HUES64 (cell line): ENCODE data around the gene PNISR.
A peak's percentile ranks its signal among the peaks of the same experiment; 100 is the strongest.

ENCODE experiments used
- H3K27ac ChIP-seq: 2 replicates; pipeline ENCODE4 v1.7.0; 2013; ENCODE audit warnings: low read depth, low read length, inconsistent platforms
- H3K27me3 ChIP-seq: 2 replicates; pipeline ENCODE4 v1.6.1; 2013; ENCODE audit warnings: mild to moderate bottlenecking, low read length; ENCODE audit not compliant: insufficient read depth
- H3K36me3 ChIP-seq: 2 replicates; pipeline ENCODE4 v1.6.1; 2013; ENCODE audit warnings: mild to moderate bottlenecking, low read length; ENCODE audit not compliant: insufficient read depth
- H3K4me1 ChIP-seq: 2 replicates; pipeline ENCODE4 v1.6.1; 2013; ENCODE audit warnings: mild to moderate bottlenecking, low read length, moderate library complexity; ENCODE audit not compliant: insufficient read depth
- H3K4me3 ChIP-seq: 2 replicates; pipeline ENCODE4 v1.5.1; 2013; ENCODE audit warnings: mild to moderate bottlenecking, low read length, moderate library complexity
- H3K9ac ChIP-seq: 2 replicates; pipeline ENCODE4 v1.6.1; 2013; ENCODE audit warnings: mild to moderate bottlenecking, low read depth, low read length
- H3K9me3 ChIP-seq: 2 replicates; pipeline ENCODE4 v1.6.1; 2013; ENCODE audit warnings: low read depth, low read length; ENCODE audit not compliant: insufficient read depth
- WGBS: fragments of 150-250, 120-280 bp; methylation state at CpG from one replicate; pipeline ENCODE4 v1.1.7; 2013; ENCODE audit warnings: missing lambda C conversion rate; 5-methylcytosine and 5-hydroxymethylcytosine counted together

PNISR gene

GRCh38 chr6:99426451-99426757, 1.3 kb upstream of the PNISR start:
- WGBS, result 32% methylated on average over 4 of the region's 4 CpGs
- peaks cover 31% of the 10 kb centered on the region for H3K4me1 ChIP-seq
- peak overlapping the region; percentile 87 for H3K4me3 ChIP-seq
- H3K9ac ChIP-seq, result peak overlapping the region; percentile 98
- H3K27ac ChIP-seq, result peak overlapping the region; percentile 96
- H3K27me3 ChIP-seq, result no peaks in the 10 kb centered on the region
- peaks cover 32% of the 10 kb centered on the region for H3K36me3 ChIP-seq
- no peaks in the 10 kb centered on the region for H3K9me3 ChIP-seq

- Histone ChIP-seq H3K36me3 (peaks cover 29% of the 10 kb centered on the region), H3K9ac (peak overlapping the region; percentile 98), H3K9me3 (no peaks in the 10 kb centered on the region), H3K27ac (peak overlapping the region; percentile 96), H3K27me3 (no peaks in the 10 kb centered on the region), H3K4me3 (peak overlapping the region; percentile 87), H3K4me1 (peaks cover 31% of the 10 kb centered on the region)
- 2% methylated on average over 29 of the region's 29 CpGs for WGBS
Observed at GRCh38 chr6:99425647-99426450, 741 bp upstream of the PNISR start.

GRCh38 chr6:99424022-99424421, 1.1 kb downstream of the PNISR start:
- 74% methylated on average over 2 of the region's 5 CpGs for WGBS
- Histone ChIP-seq H3K36me3 (peaks cover 33% of the 10 kb centered on the region), H3K9me3 (no peaks in the 10 kb centered on the region), H3K4me1 (peaks cover 26% of the 10 kb centered on the region), H3K9ac (peak overlapping the region; percentile 98), H3K27me3 (no peaks in the 10 kb centered on the region), H3K4me3 (peak overlapping the region; percentile 87), H3K27ac (no peak overlapping the region)

DNA sequence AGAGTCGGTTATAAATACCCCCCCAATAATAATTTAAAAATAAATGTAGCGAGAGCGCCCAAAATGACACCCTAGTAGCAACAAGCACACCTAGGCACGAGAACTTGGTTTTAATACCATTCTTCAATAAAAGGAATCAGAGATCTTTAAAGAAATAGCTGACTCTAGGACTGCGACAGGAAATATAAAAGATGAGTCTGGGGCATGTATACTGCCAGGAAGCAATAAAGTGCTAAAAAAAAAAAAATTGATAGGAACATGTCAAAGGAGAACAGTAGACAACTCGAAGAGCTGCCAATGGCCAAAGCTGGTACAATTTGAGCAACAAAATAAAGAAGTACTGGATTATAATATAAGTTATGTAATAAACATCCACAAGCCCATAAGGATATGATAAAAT, 2.2 kb downstream of the PNISR start:
- Histone ChIP-seq H3K36me3 (peaks cover 36% of the 10 kb centered on the region), H3K4me1 (peaks cover 26% of the 10 kb centered on the region), H3K9me3 (no peaks in the 10 kb centered on the region), H3K27ac (no peak overlapping the region), H3K9ac (no peak overlapping the region), H3K4me3 (no peak overlapping the region), H3K27me3 (no peaks in the 10 kb centered on the region)
- 96% methylated on average over 5 of the region's 6 CpGs for WGBS

DNA sequence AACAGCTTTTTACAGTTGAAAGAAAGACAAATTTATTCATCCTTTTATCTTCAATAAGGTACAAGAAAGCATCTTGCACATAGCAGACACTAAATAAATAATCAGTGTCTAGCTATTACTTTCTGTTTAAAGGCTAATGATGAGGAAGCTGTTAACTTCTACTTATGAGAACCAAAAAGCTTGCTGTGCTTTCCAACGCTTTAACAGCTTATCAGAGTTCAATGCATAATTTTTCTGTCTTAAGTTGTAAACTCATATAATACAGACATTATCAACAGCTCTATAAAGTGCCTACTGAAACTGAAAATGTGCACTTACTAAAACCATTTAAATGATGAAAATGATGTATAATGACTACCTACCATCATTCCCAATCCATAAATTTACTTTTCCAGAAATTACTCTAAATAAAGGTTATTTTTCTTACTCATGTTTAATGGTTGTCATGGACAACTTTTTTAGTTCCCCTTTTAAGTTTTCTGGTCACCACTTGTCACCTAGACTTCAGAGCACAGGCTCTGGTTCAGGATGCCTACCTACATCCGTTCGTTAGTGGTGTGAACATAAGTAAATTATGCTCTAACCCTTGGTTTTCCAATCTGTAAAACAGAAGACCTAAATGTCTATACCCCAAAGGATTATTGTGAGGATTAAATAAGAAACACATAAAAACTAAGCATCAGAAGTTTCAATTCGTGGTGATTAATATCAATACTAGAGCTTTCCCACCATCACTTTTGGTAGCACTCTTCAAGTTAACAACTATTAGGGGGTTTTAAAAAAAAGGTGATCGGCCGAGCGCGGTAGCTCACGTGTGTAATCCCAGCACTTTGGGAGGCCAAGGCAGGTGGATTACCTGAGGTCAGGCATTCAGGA, 8.0 kb downstream of the PNISR start:
- Histone ChIP-seq H3K27me3 (no peaks in the 10 kb centered on the region), H3K36me3 (peaks cover 60% of the 10 kb centered on the region), H3K9ac (no peak overlapping the region), H3K4me1 (no peaks in the 10 kb centered on the region), H3K9me3 (no peaks in the 10 kb centered on the region), H3K27ac (no peak overlapping the region), H3K4me3 (no peak overlapping the region)
- 84% methylated on average over 8 of the region's 9 CpGs for WGBS

GRCh38 chr6:99416226-99416625, 8.9 kb downstream of the PNISR start:
- no peaks in the 10 kb centered on the region for H3K27me3 ChIP-seq
- H3K4me1 ChIP-seq, result no peaks in the 10 kb centered on the region
- no peak overlapping the region for H3K27ac ChIP-seq
- H3K4me3 ChIP-seq, result no peak overlapping the region
- WGBS, result 100% methylated on average over 2 of the region's 2 CpGs
- peaks cover 66% of the 10 kb centered on the region for H3K36me3 ChIP-seq
- H3K9me3 ChIP-seq, result no peaks in the 10 kb centered on the region
- H3K9ac ChIP-seq, result no peak overlapping the region

GRCh38 chr6:99415446-99415845, 9.7 kb downstream of the PNISR start:
- Histone ChIP-seq H3K27ac (no peak overlapping the region), H3K9ac (no peak overlapping the region), H3K4me1 (no peaks in the 10 kb centered on the region), H3K36me3 (peaks cover 69% of the 10 kb centered on the region), H3K27me3 (no peaks in the 10 kb centered on the region), H3K9me3 (no peaks in the 10 kb centered on the region), H3K4me3 (no peak overlapping the region)

- Histone ChIP-seq H3K9ac (no peak overlapping the region), H3K9me3 (no peaks in the 10 kb centered on the region), H3K27me3 (no peaks in the 10 kb centered on the region), H3K4me3 (no peak overlapping the region), H3K27ac (no peak overlapping the region), H3K36me3 (peaks cover 96% of the 10 kb centered on the region), H3K4me1 (no peaks in the 10 kb centered on the region)
- WGBS, result 89% methylated on average over 1 of the region's 1 CpG
Observed at GRCh38 chr6:99412065-99412464, 13.0 kb downstream of the PNISR start.

GRCh38 chr6:99409672-99410071, 15.4 kb downstream of the PNISR start:
- Histone ChIP-seq H3K36me3 (peaks cover 100% of the 10 kb centered on the region), H3K9me3 (no peaks in the 10 kb centered on the region), H3K4me1 (no peaks in the 10 kb centered on the region), H3K4me3 (no peak overlapping the region), H3K27ac (no peak overlapping the region), H3K9ac (no peak overlapping the region), H3K27me3 (no peaks in the 10 kb centered on the region)

GRCh38 chr6:99407076-99407475, 18.0 kb downstream of the PNISR start:
- Histone ChIP-seq H3K4me3 (no peak overlapping the region), H3K36me3 (peaks cover 100% of the 10 kb centered on the region), H3K27me3 (no peaks in the 10 kb centered on the region), H3K9ac (no peak overlapping the region), H3K4me1 (no peaks in the 10 kb centered on the region), H3K27ac (no peak overlapping the region), H3K9me3 (no peaks in the 10 kb centered on the region)
- WGBS, result 84% methylated on average over 7 of the region's 7 CpGs

DNA sequence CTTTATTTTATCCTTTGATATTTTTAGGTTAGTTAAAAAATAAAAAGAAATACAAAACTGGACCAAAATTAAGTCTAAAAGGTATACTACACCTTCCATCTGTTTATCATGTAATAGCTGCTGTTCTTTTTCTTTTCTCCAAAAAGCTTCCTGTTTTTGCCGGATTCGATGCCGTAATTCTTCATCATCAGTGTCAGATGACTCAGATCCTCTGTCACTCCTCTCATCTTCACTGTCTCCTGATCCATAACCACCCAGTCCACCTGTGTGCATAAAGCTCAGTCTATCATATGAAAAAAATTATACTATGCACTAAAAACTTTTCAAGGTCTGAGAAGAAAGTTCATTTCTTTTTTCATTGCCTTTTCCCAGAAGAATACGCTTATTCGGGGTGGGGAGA, 22.7 kb downstream of the PNISR start:
- Histone ChIP-seq H3K4me1 (no peaks in the 10 kb centered on the region), H3K9me3 (no peaks in the 10 kb centered on the region), H3K9ac (no peak overlapping the region), H3K27ac (no peak overlapping the region), H3K27me3 (no peaks in the 10 kb centered on the region), H3K4me3 (no peak overlapping the region), H3K36me3 (peaks cover 100% of the 10 kb centered on the region)
- WGBS, result 98% methylated on average over 5 of the region's 5 CpGs
